D341Med (cell line): ENCODE measurements around the gene SPINK9.
"Not testable (repeated sequence)": the region's sequence is repeated elsewhere in the genome, so short reads cannot be mapped to it uniquely, and the experiment has no call there.

Experiments
- DNase-seq: peaks from one replicate; pipeline ENCODE4 v3.0.0; 2012; ENCODE audit warnings: low spot score

The SPINK9 gene, protein sequence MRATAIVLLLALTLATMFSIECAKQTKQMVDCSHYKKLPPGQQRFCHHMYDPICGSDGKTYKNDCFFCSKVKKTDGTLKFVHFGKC

DNA sequence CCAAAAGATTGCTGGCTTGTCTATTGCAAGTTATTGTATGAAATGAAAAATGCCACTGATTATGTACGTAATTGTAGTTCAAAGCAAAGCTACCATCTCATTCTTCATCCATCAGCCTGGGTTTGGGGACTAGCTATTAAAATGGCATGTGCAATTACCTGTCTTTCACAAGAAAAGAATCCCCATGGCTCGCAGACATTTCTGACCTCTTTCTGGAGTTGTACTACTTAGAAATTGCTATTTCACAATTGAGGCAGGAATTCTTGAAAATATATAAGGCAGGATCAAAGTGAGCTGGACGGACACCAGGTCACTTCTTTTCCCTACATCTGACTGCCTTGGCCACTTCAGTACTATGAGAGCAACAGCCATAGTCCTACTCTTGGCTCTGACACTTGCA is at the start of gene SPINK9:
Gene SPINK9 (plus strand): TSS at position 301 of the 400 bp plus-strand sequence. CDS start 55 bp downstream, at position 356.
- DNase-seq = no peak

DNA sequence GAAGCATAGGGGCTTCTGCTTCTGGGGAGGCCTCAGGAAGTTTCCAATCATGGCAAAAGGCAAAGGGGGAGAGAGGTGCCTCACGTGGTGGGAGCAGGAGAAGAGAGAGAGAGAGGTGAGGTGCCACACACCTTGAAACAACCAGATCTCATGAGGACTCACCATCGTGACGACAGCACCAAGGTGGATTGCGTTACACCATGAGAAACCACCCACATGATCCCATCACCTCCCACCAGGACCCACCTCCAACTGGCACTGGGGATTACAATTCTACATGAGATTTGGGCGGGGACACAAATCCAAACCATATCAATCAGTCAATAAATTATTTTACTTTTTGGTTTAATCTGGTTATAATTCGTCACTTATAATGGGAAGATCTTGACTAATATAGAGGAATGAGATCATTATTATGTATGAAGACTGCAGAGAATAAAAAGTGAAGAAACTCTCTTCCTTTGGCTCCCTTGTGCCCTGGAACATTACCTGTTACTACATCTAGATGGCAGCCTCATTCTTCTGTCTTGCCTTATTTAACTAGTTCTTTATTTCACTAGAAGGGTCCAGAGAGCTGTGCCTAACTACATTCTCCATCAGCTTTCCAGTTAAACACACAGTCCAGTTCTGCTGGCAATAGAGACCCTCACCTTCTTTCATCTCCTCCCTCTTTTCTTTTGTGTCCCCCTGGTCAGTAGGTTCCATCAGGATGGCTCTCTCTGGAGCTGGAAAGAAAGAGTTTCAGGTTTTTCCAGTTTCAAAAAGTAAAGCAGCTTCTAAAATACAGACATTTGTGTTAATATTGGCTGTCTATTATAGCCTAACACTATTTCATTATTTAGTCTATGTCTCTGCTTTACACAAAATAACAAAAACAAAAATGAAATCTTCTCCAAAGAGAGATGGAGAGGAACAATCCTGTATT is 44.8 kb upstream of the SPINK9 start:
- DNase-seq = peak; percentile 26

DNA sequence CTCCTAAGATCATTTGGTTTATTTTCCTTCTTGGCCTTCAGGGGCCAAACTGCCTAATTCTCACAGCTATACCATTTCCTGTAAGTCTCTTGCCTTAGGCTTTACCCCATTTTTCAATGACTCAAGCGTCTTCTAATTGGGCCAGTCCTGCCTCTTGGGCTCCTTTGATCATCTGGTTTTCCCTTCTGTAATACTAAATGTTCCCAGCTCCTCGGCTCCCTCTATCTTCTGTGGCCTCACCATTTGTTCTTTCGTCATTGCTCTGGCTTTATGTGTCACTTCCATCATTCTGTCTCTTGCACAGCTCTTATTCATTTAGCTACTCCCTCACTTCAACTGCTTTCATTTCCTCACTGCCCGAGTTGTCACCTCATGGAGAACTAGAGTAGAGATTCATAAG is 37.6 kb upstream of the SPINK9 start:
- DNase-seq = no peak

DNA sequence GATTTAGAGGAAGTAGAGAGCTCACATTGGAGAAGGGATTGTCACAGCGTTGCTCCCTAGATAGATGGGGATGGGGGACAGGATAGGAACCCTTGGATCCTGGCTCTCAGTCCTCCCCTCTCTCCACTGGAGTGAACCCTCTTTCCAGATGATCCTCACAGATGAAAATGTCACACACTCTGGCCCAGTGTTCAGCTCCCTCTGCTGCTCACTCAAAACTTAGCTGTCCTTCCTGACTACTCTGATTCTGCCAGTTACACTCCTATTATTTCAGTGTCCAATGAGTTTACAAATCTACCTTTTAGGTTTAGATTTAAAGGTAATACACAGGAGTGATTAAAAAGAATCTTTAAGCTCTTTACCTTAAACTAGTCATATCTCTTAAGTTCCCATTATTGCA is 28.9 kb upstream of the SPINK9 start:
- DNase-seq = no peak

DNA sequence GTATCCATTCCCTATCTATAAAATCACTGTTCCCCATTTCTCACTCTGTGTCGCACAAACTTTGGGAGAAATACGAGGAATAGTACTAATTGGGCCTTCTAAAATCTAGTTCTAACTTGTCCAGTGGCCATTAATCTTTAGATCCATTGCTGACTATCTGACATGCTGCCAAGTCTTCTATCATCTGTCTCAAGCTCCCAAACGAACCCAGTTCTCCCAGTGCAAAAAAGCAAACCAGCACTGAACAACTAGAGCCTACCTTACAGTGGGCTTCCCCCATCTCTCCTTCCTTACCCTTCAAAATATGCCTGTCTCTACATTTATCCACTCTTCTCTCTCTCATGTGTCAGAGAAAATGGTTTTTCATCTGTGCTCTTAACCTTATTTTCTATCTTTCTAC is 26.3 kb upstream of the SPINK9 start:
- DNase-seq = no peak

DNA sequence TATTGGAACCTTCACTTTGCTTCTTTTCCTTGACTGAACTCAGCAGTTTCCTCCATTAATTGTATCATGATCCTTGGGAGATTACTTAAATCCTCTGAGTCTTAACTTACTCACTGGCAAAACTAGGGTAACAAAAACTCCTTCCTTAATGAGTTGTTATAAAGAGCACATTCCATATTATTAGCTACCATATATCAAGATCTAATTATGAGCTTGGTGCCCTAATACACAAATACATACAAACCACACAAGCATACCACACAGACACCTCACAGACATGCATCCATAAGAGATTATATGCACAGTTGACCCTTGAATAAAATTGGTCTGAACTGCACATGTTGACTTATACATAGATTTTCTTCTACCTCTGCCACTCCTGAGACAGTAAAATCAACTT is 25.6 kb upstream of the SPINK9 start:
- no peak for DNase-seq

DNA sequence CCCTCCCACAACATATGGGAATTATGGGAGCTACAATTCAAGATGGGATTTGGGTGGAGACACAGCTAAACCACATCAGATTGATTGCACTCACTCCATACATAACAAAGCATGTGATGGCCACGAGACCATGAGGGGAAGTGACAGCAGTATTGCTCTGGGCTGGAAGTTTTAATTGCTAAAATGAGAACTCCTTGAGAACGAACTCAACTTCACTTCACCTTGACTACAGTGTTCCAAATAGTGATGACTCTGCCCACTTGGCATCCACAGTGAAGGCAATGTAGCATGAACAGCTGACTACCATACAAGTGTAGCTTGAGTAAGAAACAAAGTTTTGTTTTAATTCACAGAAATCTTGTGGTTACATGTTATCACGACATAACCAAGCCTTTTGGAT is 23.9 kb upstream of the SPINK9 start:
- no peak for DNase-seq

GRCh38 chr5:148312153-148312552 is 23.2 kb upstream of the SPINK9 start, which contains the start of gene SPINK7:
Gene SPINK7, plus strand, starts transcription at chr5:148312423. Its CDS starts 61 bp downstream, at chr5:148312484.
- DNase-seq = no peak

DNA sequence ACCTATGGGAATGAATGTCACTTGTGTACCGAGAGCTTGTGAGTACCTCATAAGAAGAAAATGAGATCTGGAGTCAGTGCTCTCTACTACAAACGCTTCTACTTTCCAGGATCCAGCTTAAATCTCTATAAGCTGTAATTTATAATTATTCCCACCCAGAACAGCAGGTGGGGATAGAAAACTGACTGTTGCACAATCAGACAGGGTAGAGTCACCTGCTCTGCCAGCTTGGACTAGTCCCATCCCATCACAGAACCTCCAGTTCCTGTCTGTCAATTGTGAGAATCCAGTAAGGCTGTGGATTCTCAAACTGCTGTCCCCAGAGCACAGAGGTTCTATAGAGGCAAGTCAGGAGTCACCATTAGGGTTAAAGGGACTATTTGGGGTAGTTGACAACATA is 21.2 kb upstream of the SPINK9 start:
- peak; percentile 25 for DNase-seq

DNA sequence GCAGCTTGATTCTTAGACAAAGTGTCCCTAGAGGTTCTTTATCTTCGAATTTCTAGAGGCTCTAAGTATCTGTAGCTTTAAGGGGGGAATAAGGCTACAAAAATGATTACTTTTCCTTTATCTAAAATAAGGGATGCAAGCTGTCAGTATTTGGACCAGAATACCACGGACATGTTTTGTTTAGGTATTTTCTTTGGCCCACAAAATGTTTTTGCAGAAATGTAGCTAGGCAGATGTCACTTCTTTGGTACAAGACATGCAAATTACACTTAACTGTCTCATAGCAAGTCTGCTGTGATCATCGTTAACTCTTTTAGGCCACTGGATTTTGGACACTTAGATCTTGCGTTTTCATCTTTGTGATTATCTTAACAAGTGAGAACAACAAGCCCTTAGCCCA is 20.6 kb upstream of the SPINK9 start:
- no peak for DNase-seq

DNA sequence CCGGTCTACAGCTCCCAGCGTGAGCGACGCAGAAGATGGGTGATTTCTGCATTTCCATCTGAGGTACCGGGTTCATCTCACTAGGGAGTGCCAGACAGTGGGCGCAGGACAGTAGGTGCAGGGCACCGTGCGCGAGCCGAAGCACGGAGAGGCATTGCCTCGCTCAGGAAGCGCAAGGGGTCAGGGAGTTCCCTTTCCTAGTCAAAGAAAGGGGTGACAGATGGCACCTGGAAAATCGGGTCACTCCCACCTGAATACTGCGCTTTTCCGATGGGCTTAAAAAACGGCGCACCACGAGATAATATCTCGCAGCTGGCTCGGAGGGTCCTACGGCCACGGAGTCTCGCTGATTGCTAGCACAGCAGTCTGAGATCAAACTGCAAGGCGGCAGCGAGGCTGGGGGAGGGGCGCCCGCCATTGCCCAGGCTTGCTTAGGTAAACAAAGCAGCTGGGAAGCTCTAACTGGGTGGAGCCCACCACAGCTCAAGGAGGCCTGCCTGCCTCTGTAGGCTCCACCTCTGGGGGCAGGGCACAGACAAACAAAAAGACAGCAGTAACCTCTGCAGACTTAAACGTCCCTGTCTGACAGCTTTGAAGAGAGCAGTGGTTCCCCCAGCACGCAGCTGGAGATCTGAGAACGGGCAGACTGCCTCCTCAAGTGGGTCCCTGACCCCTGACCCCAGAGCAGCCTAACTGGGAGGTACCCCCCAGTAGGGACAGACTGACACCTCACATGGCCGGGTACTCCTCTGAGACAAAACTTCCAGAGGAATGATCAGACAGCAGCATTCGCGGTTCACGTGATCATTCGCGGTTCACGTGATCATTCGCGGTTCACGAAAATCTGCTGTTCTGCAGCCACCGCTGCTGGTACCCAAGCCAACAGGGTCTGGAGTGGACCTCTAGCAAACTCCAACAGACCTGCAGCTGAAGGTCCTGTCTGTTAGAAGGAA is 15.1 kb upstream of the SPINK9 start:
- DNase-seq = not testable (repeated sequence)

GRCh38 chr5:148333262-148333849 is 2.0 kb upstream of the SPINK9 start:
- DNase-seq = no peak

- DNase-seq = no peak
These were observed 1.5 kb downstream of the SPINK9 start for GRCh38 chr5:148336704-148337435.

GRCh38 chr5:148342371-148343045 is 7.1 kb downstream of the SPINK9 start:
- DNase-seq = no peak

DNA sequence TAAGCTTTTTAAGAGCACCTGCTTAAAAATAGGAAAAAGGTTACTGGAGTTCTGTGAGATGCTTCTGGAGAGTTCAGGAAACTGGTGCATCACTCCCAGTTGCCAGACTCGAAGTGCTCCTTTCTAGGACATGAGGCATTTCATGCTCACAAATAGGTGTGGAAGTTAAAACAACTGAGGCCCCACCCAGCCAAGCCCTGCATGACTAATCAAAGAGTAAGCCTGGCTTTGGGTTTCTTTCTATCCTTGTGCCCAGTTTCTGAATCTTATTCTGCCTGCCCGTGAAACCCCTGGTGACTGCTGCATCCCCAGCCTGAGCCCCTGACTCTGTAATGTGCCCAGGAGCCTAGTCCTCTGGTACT is 7.7 kb downstream of the SPINK9 start:
- no peak for DNase-seq

- DNase-seq = no peak
These were observed 8.5 kb downstream of the SPINK9 start for GRCh38 chr5:148343603-148344487.

DNA sequence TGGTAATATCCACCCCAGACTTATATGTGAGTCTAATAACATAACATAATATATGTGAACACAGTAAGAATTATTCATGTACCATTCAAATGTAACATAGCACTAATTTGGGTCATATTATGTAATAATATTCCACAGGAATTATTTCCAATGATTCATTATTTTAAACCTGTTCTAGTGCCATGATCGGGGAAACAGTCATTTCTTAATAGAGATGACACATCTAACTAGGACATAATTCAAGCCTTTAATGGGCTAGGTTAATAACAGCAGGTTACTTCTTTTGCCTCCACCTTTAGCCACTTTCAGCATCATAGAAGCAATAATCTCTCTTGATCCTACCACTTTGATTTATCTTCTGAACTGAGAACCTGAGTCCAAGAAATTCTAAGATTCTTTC is 12.3 kb downstream of the SPINK9 start:
- no peak for DNase-seq

DNA sequence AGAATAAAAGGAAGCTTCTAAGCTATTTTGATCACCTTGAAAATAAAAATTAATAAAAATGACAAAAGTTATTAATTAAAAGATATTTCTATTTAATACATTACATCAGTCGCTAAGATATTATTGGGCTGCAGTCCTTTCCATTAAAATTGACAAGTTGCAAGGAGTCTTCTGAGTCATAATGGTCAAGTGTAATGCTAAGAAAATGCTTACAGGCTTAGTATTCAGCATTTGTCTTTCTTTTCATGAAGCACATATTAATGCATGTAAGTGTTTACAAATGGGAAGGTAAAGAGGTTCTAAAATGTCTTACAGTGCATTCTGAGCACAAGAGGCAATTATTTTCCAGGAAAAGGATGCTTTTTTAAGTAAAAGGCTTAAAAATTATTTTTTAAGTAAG is 17.3 kb downstream of the SPINK9 start:
- no peak for DNase-seq

DNA sequence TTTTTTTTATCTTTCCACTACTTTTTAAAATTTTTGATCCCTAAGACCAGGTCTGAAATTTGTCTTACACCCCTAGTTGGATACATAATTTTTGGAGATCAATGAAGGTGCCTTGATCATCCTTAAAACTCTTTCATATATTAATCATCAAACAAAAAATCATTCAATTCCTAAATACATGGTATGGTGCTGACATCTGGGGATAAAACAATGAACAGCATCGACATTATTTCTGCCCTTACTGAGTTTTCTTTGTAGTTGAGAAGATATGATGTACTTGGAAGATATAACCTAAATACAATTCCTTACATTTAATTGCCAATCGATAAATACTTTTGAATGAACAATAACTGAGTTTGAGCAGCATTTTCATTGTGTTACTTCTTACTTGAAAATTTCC is 18.3 kb downstream of the SPINK9 start:
- DNase-seq = no peak

GRCh38 chr5:148364343-148364742 is 29.0 kb downstream of the SPINK9 start:
- DNase-seq = no peak
